ENCODE results near the gene RGPD6. TPM values are rescaled to one million over a fixed set of nuclear protein-coding genes. Genes with fewer than 3 reads are reported as not detected.
"Not testable (repeated sequence)": the region's sequence is repeated elsewhere in the genome, so short reads cannot be mapped to it uniquely, and the experiment has no call there.

Gene RGPD6
- total RNA-seq (2014; rRNA removed; shearing (Covaris generic)), result 23.1 and 35.0 TPM in 2 replicates

GRCh38 chr2:110576763-110577416 is at the start of gene RGPD6:
TSS of gene RGPD6 (minus strand) at chr2:110577222. CDS start at chr2:110577024, 198 bp downstream.
- in situ Hi-C loops (cut with HindIII; ENCODE audit: low sequenced_read_pairs); DNase-seq (ENCODE audit: low spot score): not testable (repeated sequence)

- in situ Hi-C loops (cut with HindIII; ENCODE audit: low sequenced_read_pairs); DNase-seq (ENCODE audit: low spot score): not testable (repeated sequence)
Measured at GRCh38 chr2:110619326-110619939, 42.4 kb upstream of the RGPD6 start.

DNA sequence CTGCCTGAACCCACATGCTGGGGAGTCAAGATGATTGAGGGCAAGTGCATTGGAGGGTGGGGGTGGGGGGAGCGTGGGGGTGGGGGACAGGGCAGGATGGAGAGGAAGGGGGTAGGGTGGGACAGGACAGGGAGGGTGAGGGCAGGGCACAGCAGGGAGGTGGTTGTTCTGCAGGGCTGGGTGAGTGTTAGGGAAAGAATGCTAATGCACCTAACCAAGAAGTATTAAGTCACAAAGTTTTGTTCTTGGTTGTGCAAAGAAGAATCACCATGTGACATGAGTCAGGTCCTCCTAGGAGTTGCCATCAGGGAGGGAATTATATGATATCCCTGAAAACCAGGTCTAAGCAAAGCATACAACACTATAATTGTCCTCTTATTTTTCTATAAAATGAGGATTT is 36.9 kb upstream of the RGPD6 start:
- DNase-seq (ENCODE audit: low spot score); in situ Hi-C loops (cut with HindIII; ENCODE audit: low sequenced_read_pairs): not testable (repeated sequence)

DNA sequence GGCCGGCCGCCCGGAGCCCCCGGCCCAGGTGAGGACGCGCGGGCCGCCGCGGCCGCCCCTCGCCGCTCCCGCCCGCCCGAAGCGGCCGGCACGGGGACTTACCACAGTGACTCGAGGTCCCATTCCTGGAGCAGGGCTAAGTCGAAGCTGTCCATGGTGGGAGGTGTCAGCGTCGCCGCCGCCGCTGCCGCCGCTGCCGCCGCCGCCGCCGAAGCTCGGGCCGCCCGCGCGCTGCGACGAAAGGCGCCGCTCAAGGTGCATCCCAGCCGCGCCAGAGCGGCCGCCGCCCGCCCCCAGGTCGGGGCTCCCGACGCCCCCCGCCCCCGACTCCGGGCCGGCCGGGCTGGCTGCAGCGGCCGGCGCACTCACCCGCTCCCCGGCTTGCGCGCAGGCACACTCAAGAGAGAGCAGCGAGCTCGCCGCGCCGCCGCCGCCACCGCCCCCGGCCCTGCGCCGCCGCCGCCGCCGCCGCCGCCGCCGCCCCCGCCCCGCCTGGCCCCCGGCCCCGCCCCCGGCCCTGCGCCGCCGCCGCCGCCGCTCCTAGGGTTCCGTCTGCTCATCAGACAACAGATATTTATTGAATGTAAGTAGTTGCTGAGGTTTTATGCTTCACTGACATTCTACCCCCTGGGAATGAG is 33.7 kb upstream of the RGPD6 start:
- in situ Hi-C loops (cut with HindIII; ENCODE audit: low sequenced_read_pairs); DNase-seq (ENCODE audit: low spot score): not testable (repeated sequence)

- in situ Hi-C loops (cut with HindIII; ENCODE audit: low sequenced_read_pairs), result not testable (repeated sequence)
Measured at GRCh38 chr2:110609843-110610612, 33.0 kb upstream of the RGPD6 start.

GRCh38 chr2:110608788-110609502 is 31.9 kb upstream of the RGPD6 start:
- DNase-seq (ENCODE audit: low spot score); in situ Hi-C loops (cut with HindIII; ENCODE audit: low sequenced_read_pairs): not testable (repeated sequence)

More at GRCh38 chr2:110609843-110610612, 33.0 kb upstream of the RGPD6 start:
- not testable (repeated sequence) for DNase-seq (ENCODE audit: low spot score)

GRCh38 chr2:110605057-110605456 is 28.0 kb upstream of the RGPD6 start:
- DNase-seq (ENCODE audit: low spot score); in situ Hi-C loops (cut with HindIII; ENCODE audit: low sequenced_read_pairs): not testable (repeated sequence)

GRCh38 chr2:110603917-110604591 is 27.0 kb upstream of the RGPD6 start:
- DNase-seq (ENCODE audit: low spot score); in situ Hi-C loops (cut with HindIII; ENCODE audit: low sequenced_read_pairs): not testable (repeated sequence)

DNA sequence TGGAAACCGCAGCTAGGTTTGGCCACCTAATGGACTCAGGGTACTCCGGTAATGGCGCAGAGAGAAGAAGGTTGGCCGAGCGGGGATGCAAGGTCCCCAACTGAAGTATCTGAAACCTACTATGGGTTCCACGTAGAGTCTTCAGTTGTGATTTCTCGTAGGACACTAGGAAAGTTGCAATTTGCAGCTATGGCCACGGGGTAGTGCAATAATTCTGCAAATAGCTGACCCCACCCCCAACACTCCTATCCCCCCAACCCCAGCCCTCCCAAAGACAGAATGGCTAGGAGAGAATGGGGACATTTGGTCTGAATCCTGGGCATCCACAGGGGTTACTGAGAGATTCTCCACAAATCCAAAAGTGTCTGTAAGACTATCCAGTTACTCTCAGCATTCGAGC is 25.1 kb upstream of the RGPD6 start:
- DNase-seq (ENCODE audit: low spot score); in situ Hi-C loops (cut with HindIII; ENCODE audit: low sequenced_read_pairs): not testable (repeated sequence)

DNA sequence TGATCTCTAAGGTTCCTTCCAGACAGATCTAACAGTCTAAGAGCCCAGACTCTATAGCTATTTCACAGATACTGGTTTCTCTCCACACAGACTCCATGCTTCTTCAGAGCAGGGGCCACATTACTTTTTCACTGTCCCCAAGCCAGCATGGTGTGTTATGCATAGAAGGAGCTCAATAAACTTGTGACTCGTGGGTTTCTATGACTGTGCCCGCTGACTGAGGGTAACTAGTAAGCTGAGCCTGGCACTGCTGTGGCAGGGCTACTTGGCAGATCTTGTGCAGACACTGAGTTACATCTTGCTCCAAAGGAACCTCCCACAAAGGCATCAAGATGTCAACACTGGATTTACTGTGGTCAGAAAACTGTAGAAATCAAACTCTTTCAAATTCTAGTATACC is 15.0 kb upstream of the RGPD6 start:
- in situ Hi-C loops (cut with HindIII; ENCODE audit: low sequenced_read_pairs); DNase-seq (ENCODE audit: low spot score): not testable (repeated sequence)

DNA sequence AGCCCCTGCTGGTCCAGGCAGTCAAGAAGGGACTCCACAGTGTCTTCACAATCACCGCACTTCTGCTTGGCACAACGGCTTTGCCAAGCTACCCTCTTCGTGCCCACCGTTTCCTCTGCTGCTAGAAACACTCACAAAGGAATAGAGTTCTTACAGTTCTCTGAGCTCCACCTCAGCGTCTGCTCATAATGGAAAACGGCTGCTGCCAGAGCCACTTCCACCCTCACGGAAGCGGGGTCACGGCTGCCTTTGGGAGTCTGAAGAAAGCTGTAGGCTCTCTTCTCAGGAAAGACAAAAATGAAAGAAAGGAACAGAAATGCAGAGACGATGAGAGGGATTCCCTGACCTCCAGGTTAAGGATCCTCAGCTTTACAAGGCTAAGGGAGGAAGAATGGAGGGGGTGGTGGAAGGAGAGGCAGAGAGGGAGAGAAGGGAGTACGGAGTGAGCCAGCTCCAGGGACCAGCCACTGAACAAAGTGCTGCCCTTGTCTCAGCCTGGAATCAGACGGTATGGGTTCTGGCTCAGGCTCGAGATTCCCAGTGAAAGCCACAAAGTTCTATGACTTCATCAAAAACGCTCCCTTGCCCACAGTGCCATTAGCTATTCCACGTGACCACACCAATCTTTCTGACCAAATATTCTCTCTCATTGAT is 12.8 kb upstream of the RGPD6 start:
- DNase-seq (ENCODE audit: low spot score); in situ Hi-C loops (cut with HindIII; ENCODE audit: low sequenced_read_pairs): not testable (repeated sequence)

GRCh38 chr2:110588520-110588919 is 11.5 kb upstream of the RGPD6 start:
- in situ Hi-C loops (cut with HindIII; ENCODE audit: low sequenced_read_pairs); DNase-seq (ENCODE audit: low spot score): not testable (repeated sequence)

DNA sequence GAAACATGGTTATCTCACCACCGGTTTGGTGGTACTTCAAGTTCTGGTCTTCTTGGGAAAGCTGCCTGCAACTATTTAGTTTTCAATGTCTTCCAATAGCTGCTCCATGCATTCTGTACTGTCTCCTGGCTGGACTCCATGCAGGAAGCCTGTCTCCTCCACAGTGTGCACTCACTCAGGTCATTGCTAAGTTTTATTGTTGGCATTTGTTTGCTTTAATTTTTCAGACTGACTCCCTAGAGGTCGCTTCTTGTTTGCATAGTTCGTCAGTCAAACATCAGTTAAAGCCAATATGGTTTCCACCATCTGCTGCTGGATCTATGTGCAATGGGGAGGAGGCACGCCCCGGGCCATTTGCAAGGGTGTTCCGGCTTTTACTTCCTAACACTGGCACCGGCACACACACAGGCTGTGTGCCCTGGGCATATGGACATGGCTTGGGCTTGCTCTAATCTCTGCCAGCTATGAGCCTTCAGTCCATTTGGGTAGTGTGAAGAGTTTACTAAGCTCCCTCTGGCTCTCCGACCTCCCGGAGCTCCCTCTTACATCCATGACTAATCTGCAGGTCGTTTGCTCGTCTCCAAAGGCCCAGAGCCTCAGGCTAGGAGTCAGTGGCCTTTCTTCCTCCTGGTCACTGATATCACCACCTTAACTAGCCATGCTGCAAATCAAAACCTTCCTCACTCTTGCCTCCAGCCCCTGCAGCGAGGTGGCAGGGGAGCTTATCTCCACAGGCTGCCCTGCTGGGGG is 2.4 kb upstream of the RGPD6 start:
- in situ Hi-C loops (cut with HindIII; ENCODE audit: low sequenced_read_pairs); DNase-seq (ENCODE audit: low spot score): not testable (repeated sequence)

DNA sequence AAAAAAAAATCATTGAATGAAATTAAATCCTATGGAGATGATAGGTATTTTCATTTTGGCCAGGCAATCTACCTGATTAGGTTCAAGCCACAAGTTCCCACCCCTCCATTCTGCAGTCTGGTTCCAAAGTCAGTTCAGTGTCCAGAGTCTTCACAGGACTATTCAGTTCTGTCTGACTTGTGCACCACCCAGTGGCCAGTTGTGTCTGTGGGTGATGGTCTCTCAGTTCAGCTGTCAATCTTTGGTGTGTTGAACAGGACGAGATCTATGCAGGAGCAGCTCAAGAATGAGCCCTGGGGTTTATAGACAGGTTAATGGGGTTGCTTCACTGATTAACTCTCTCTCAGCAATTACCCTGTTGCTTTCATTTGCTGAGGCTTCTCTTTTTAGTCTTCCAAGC is 1.4 kb upstream of the RGPD6 start:
- DNase-seq (ENCODE audit: low spot score); in situ Hi-C loops (cut with HindIII; ENCODE audit: low sequenced_read_pairs): not testable (repeated sequence)

GRCh38 chr2:110499755-110500377 is 77.2 kb downstream of the RGPD6 start:
- in situ Hi-C loops (cut with HindIII; ENCODE audit: low sequenced_read_pairs); DNase-seq (ENCODE audit: low spot score): not testable (repeated sequence)

DNA sequence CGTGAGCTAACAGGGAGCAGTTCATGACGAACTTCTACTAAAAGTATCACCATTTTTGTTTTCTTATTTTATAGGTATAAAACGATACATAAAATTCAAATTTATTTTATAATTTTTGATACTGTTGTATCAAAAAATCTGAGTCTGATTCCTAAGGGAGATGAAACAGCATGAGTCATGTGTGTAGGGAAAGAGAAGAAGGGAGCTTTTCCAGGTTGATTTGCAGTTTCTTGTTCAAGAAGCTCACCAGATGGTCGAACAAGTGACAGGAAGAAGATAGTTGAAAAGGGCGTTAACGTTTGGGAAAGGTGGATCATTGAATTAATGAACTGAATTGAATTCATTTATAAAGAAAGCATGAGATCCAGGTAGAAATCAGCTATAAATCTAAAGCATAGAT is 81.0 kb downstream of the RGPD6 start:
- in situ Hi-C loops (cut with HindIII; ENCODE audit: low sequenced_read_pairs); DNase-seq (ENCODE audit: low spot score): not testable (repeated sequence)

- in situ Hi-C loops (cut with HindIII; ENCODE audit: low sequenced_read_pairs); DNase-seq (ENCODE audit: low spot score): not testable (repeated sequence)
Measured at GRCh38 chr2:110494488-110494887, 82.5 kb downstream of the RGPD6 start.

All from G401 (cell line).